ENCODE data around the gene GNAQ. TPM values are rescaled to one million over a fixed set of nuclear protein-coding genes. Genes with fewer than 3 reads are reported as not detected.

The GNAQ gene
- total RNA-seq, 5 donors from 2014 or later (not counting 1 experiment from before 2014, with no cell fraction given) = 29.3 to 48.4 (median 38.3) TPM

- no peak overlapping the region for H3K4me3 Mint-ChIP-seq
- Histone ChIP-seq H3K36me3 (ENCODE audit: control insufficient read depth in 2 of 2, extremely low read depth in 1 of 2, insufficient read depth in 1 of 2, low read length in 1 of 2) (peaks cover 0 to 9% of the 10 kb centered on the region in 2 donors), H3K27me3 (replicated peaks in 1 of 2; ENCODE audit: control insufficient read depth in 2 of 2, extremely low read depth in 1 of 2, insufficient read depth in 2 of 2, low read length in 1 of 2) (no peaks in the 10 kb centered on the region), H3K4me3 (ENCODE audit: control insufficient read depth in 1 of 2, extremely low read depth in 1 of 2, low read length in 1 of 2) (no peak overlapping the region), H3K9me3 (no peaks in the 10 kb centered on the region), H3K4me1 (ENCODE audit: control insufficient read depth in 1 of 2, extremely low read depth in 1 of 2, insufficient read depth in 2 of 2, low read length in 2 of 2) (peaks cover 0 to 17% of the 10 kb centered on the region in 2 experiments), H3K27ac (ENCODE audit: low read length) (no peak overlapping the region)
- no peak for DNase-seq
- H3K27ac Mint-ChIP-seq = no peak overlapping the region
- H3K4me1 Mint-ChIP-seq = peaks cover 28 to 35% (median 32%) of the 10 kb centered on the region in 3 donors
- POLR2A ChIA-PET = interaction anchor here in 1 of 2 donors (0.6 kb wide), 1 partner anchor 1660 kb away, joined by 9 read pairs; no protein-coding TSS in a partner anchor
- WGBS (ENCODE audit: insufficient coverage) = no CpG with 5 or more reads among the region's 1 CpG
- no peak for ATAC-seq (replicated peaks in 1 of 4)
- CTCF ChIA-PET = no interaction called here
- no peaks in the 10 kb centered on the region for H3K27me3 Mint-ChIP-seq
- H3K36me3 Mint-ChIP-seq = peaks cover 57% of the 10 kb centered on the region
- H3K9me3 Mint-ChIP-seq = no peaks in the 10 kb centered on the region
These were observed 219.8 kb downstream of the GNAQ start for GRCh38 chr9:77811832-77812231.

- H3K27me3 ChIP-seq (replicated peaks in 1 of 2; ENCODE audit: control insufficient read depth in 2 of 2, extremely low read depth in 1 of 2, insufficient read depth in 2 of 2, low read length in 1 of 2) = no peaks in the 10 kb centered on the region
- ATAC-seq (replicated peaks in 1 of 4) (no peak), DNase-seq (no peak)
- ChIA-PET CTCF (no interaction called here), POLR2A (interaction anchor here in 1 of 2 donors (0.7 kb wide), 1 partner anchor 15 kb away, joined by 4 read pairs; no protein-coding TSS in a partner anchor)
- no peak overlapping the region for H3K4me3 ChIP-seq (ENCODE audit: control insufficient read depth in 1 of 2, extremely low read depth in 1 of 2, low read length in 1 of 2)
- WGBS (ENCODE audit: insufficient coverage) = 100% methylated on average over 2 of the region's 4 CpGs
- no peaks in the 10 kb centered on the region for H3K9me3 ChIP-seq
- H3K4me3 Mint-ChIP-seq = no peak overlapping the region
- H3K4me1 Mint-ChIP-seq = peaks cover 28 to 42% (median 38%) of the 10 kb centered on the region in 3 donors
- no peak overlapping the region for H3K27ac Mint-ChIP-seq
- no peaks in the 10 kb centered on the region for H3K9me3 Mint-ChIP-seq
- H3K4me1 ChIP-seq (ENCODE audit: control insufficient read depth in 1 of 2, extremely low read depth in 1 of 2, insufficient read depth in 2 of 2, low read length in 2 of 2) = peaks cover 0 to 17% of the 10 kb centered on the region in 2 experiments
- H3K27me3 Mint-ChIP-seq = no peaks in the 10 kb centered on the region
- H3K36me3 Mint-ChIP-seq = peaks cover 64% of the 10 kb centered on the region
- no peak overlapping the region for H3K27ac ChIP-seq (ENCODE audit: low read length)
- H3K36me3 ChIP-seq (ENCODE audit: control insufficient read depth in 2 of 2, extremely low read depth in 1 of 2, insufficient read depth in 1 of 2, low read length in 1 of 2) = peaks cover 0 to 8% of the 10 kb centered on the region in 2 donors
These were observed 220.9 kb downstream of the GNAQ start for GRCh38 chr9:77810637-77811119.

GRCh38 chr9:77810047-77810446 lies 221.6 kb downstream of the GNAQ start:
- Histone ChIP-seq H3K4me1 (ENCODE audit: control insufficient read depth in 1 of 2, extremely low read depth in 1 of 2, insufficient read depth in 2 of 2, low read length in 2 of 2) (peaks cover 0 to 17% of the 10 kb centered on the region in 2 experiments), H3K36me3 (ENCODE audit: control insufficient read depth in 2 of 2, extremely low read depth in 1 of 2, insufficient read depth in 1 of 2, low read length in 1 of 2) (peaks cover 0 to 7% of the 10 kb centered on the region in 2 donors), H3K27me3 (replicated peaks in 1 of 2; ENCODE audit: control insufficient read depth in 2 of 2, extremely low read depth in 1 of 2, insufficient read depth in 2 of 2, low read length in 1 of 2) (no peaks in the 10 kb centered on the region), H3K9me3 (no peaks in the 10 kb centered on the region), H3K27ac (ENCODE audit: low read length) (no peak overlapping the region), H3K4me3 (ENCODE audit: control insufficient read depth in 1 of 2, extremely low read depth in 1 of 2, low read length in 1 of 2) (no peak overlapping the region)
- H3K27ac Mint-ChIP-seq = no peak overlapping the region
- WGBS (ENCODE audit: insufficient coverage) = no CpG with 5 or more reads among the region's 1 CpG
- ChIA-PET CTCF (no interaction called here), POLR2A (interaction anchor here in 1 of 2 donors (0.7 kb wide), 1 partner anchor 16 kb away, joined by 4 read pairs; no protein-coding TSS in a partner anchor)
- no peaks in the 10 kb centered on the region for H3K27me3 Mint-ChIP-seq
- H3K4me1 Mint-ChIP-seq = peaks cover 28 to 42% (median 38%) of the 10 kb centered on the region in 3 donors
- DNase-seq (no peak), ATAC-seq (replicated peaks in 1 of 4) (no peak)
- H3K36me3 Mint-ChIP-seq = peaks cover 59% of the 10 kb centered on the region
- no peaks in the 10 kb centered on the region for H3K9me3 Mint-ChIP-seq
- H3K4me3 Mint-ChIP-seq = no peak overlapping the region

GRCh38 chr9:77809552-77809951 lies 222.1 kb downstream of the GNAQ start:
- ATAC-seq (replicated peaks in 1 of 4) (no peak), DNase-seq (no peak)
- H3K4me1 ChIP-seq (ENCODE audit: control insufficient read depth in 1 of 2, extremely low read depth in 1 of 2, insufficient read depth in 2 of 2, low read length in 2 of 2) = peaks cover 0 to 17% of the 10 kb centered on the region in 2 experiments
- ChIA-PET POLR2A (no interaction called here), CTCF (no interaction called here)
- peaks cover 0 to 4% of the 10 kb centered on the region in 2 donors for H3K36me3 ChIP-seq (ENCODE audit: control insufficient read depth in 2 of 2, extremely low read depth in 1 of 2, insufficient read depth in 1 of 2, low read length in 1 of 2)
- H3K4me3 ChIP-seq (ENCODE audit: control insufficient read depth in 1 of 2, extremely low read depth in 1 of 2, low read length in 1 of 2) = no peak overlapping the region
- H3K4me3 Mint-ChIP-seq = no peak overlapping the region
- H3K36me3 Mint-ChIP-seq = peaks cover 61% of the 10 kb centered on the region
- H3K27ac Mint-ChIP-seq = peak overlapping the region; percentile 5 to 24
- no peak overlapping the region for H3K27ac ChIP-seq (ENCODE audit: low read length)
- H3K9me3 ChIP-seq = no peaks in the 10 kb centered on the region
- peaks cover 28 to 42% (median 38%) of the 10 kb centered on the region in 3 donors for H3K4me1 Mint-ChIP-seq
- no peaks in the 10 kb centered on the region for H3K27me3 Mint-ChIP-seq
- no peaks in the 10 kb centered on the region for H3K27me3 ChIP-seq (replicated peaks in 1 of 2; ENCODE audit: control insufficient read depth in 2 of 2, extremely low read depth in 1 of 2, insufficient read depth in 2 of 2, low read length in 1 of 2)
- no peaks in the 10 kb centered on the region for H3K9me3 Mint-ChIP-seq
- WGBS (ENCODE audit: insufficient coverage) = no CpG with 5 or more reads among the region's 1 CpG

GRCh38 chr9:77808751-77809081 lies 222.9 kb downstream of the GNAQ start:
- Histone ChIP-seq H3K27me3 (replicated peaks in 1 of 2; ENCODE audit: control insufficient read depth in 2 of 2, extremely low read depth in 1 of 2, insufficient read depth in 2 of 2, low read length in 1 of 2) (no peaks in the 10 kb centered on the region), H3K4me1 (ENCODE audit: control insufficient read depth in 1 of 2, extremely low read depth in 1 of 2, insufficient read depth in 2 of 2, low read length in 2 of 2) (peaks cover 0 to 17% of the 10 kb centered on the region in 2 experiments), H3K4me3 (ENCODE audit: control insufficient read depth in 1 of 2, extremely low read depth in 1 of 2, low read length in 1 of 2) (no peak overlapping the region), H3K36me3 (ENCODE audit: control insufficient read depth in 2 of 2, extremely low read depth in 1 of 2, insufficient read depth in 1 of 2, low read length in 1 of 2) (no peaks in the 10 kb centered on the region), H3K27ac (ENCODE audit: low read length) (no peak overlapping the region), H3K9me3 (no peaks in the 10 kb centered on the region)
- Mint-ChIP-seq H3K27ac (peak overlapping the region; percentile 79 to 86), H3K27me3 (no peaks in the 10 kb centered on the region), H3K4me1 (peaks cover 28 to 42% (median 38%) of the 10 kb centered on the region in 3 donors), H3K4me3 (no peak overlapping the region), H3K36me3 (peaks cover 57% of the 10 kb centered on the region), H3K9me3 (no peaks in the 10 kb centered on the region)
- DNase-seq = no peak
- CTCF ChIA-PET = no interaction called here
- no CpG with 5 or more reads among the region's 2 CpGs for WGBS (ENCODE audit: insufficient coverage)
- ATAC-seq (replicated peaks in 1 of 4) = no peak
- POLR2A ChIA-PET = no interaction called here

- peak in 3 of 4 experiments; percentile 35 to 55 (median 45) for ATAC-seq (replicated peaks in 1 of 4)
- H3K4me3 ChIP-seq (ENCODE audit: control insufficient read depth in 1 of 2, extremely low read depth in 1 of 2, low read length in 1 of 2) = no peak overlapping the region
These were observed 223.5 kb downstream of the GNAQ start for GRCh38 chr9:77807846-77808750.

More at GRCh38 chr9:77807846-77808750, 223.5 kb downstream of the GNAQ start:
- no peaks in the 10 kb centered on the region for H3K9me3 ChIP-seq
- POLR2A ChIA-PET = interaction anchor here in 1 of 2 donors (0.6 kb wide), 1 partner anchor 9 kb away, joined by 3 read pairs; no protein-coding TSS in a partner anchor
- peaks cover 56% of the 10 kb centered on the region for H3K36me3 Mint-ChIP-seq
- CTCF ChIA-PET = no interaction called here
- H3K4me3 Mint-ChIP-seq = peak overlapping the region in 1 of 3 donors; percentile 27
- peak overlapping the region; percentile 79 to 86 for H3K27ac Mint-ChIP-seq
- 94% methylated on average over 3 of the region's 6 CpGs for WGBS (ENCODE audit: insufficient coverage)
- DNase-seq = no peak
- H3K4me1 Mint-ChIP-seq = peaks cover 28 to 38% (median 37%) of the 10 kb centered on the region in 3 donors
- no peaks in the 10 kb centered on the region for H3K36me3 ChIP-seq (ENCODE audit: control insufficient read depth in 2 of 2, extremely low read depth in 1 of 2, insufficient read depth in 1 of 2, low read length in 1 of 2)
- no peaks in the 10 kb centered on the region for H3K27me3 Mint-ChIP-seq
- peaks cover 0 to 17% of the 10 kb centered on the region in 2 experiments for H3K4me1 ChIP-seq (ENCODE audit: control insufficient read depth in 1 of 2, extremely low read depth in 1 of 2, insufficient read depth in 2 of 2, low read length in 2 of 2)
- H3K27ac ChIP-seq (ENCODE audit: low read length) = no peak overlapping the region
- H3K9me3 Mint-ChIP-seq = no peaks in the 10 kb centered on the region
- no peaks in the 10 kb centered on the region for H3K27me3 ChIP-seq (replicated peaks in 1 of 2; ENCODE audit: control insufficient read depth in 2 of 2, extremely low read depth in 1 of 2, insufficient read depth in 2 of 2, low read length in 1 of 2)
